Epithelial cell of proximal tubule (primary cell): ENCODE results near the gene OR1L6. TPM values are rescaled to one million over a fixed set of nuclear protein-coding genes. Genes with fewer than 3 reads are reported as not detected.
A peak's percentile ranks its signal among the peaks of the same experiment; 100 is the strongest.

Experiments
- DNase-seq: peaks from one replicate; pipeline ENCODE4 v3.0.0-alpha.2; 2011; ENCODE audit warnings: low read depth
- H3K4me3 ChIP-seq: 2 replicates; pipeline ENCODE4 v1.5.1; 2011; ENCODE audit warnings: low read depth, mild to moderate bottlenecking, low read length
- total RNA-seq: library from RNA; depleted of rRNA; stranded (reverse); fragments of >200 nt; gene quantifications from 2 replicates; pipeline ENCODE4 v1.2.3, GENCODE V29; 2015
- TF ChIP-seq, protein P1 (sequence below): conservative IDR thresholded peaks from 2 replicates; pipeline ENCODE4 v1.5.1; 2012; ENCODE audit warnings: low read depth, mild to moderate bottlenecking, low read length

Gene OR1L6
- total RNA-seq, 1 donor from 2014 or later, result not detected

DNA sequence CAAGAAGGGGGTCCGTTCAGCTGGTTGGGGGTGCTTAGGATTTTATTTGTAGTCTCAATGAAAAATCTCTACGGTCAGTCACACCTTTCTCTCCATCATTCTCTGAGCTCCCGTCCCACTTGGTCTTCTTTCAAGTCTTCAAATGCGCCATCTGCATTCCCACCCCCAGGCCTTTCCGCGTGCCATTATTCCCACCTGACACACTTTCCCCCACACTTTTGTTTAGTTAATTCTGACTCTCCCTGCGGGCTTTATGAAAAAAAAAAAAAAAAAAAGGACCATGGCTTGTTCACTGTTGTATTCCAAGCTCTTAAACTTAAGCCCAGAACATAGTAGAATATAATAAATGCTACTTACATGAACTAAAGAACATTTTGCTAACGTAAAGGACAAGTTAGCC lies 34.9 kb downstream of the OR1L6 start:
- DNase-seq, result no peak
- TF ChIP-seq, protein P1, sequence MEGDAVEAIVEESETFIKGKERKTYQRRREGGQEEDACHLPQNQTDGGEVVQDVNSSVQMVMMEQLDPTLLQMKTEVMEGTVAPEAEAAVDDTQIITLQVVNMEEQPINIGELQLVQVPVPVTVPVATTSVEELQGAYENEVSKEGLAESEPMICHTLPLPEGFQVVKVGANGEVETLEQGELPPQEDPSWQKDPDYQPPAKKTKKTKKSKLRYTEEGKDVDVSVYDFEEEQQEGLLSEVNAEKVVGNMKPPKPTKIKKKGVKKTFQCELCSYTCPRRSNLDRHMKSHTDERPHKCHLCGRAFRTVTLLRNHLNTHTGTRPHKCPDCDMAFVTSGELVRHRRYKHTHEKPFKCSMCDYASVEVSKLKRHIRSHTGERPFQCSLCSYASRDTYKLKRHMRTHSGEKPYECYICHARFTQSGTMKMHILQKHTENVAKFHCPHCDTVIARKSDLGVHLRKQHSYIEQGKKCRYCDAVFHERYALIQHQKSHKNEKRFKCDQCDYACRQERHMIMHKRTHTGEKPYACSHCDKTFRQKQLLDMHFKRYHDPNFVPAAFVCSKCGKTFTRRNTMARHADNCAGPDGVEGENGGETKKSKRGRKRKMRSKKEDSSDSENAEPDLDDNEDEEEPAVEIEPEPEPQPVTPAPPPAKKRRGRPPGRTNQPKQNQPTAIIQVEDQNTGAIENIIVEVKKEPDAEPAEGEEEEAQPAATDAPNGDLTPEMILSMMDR, result no peak
- no peak overlapping the region for H3K4me3 ChIP-seq

DNA sequence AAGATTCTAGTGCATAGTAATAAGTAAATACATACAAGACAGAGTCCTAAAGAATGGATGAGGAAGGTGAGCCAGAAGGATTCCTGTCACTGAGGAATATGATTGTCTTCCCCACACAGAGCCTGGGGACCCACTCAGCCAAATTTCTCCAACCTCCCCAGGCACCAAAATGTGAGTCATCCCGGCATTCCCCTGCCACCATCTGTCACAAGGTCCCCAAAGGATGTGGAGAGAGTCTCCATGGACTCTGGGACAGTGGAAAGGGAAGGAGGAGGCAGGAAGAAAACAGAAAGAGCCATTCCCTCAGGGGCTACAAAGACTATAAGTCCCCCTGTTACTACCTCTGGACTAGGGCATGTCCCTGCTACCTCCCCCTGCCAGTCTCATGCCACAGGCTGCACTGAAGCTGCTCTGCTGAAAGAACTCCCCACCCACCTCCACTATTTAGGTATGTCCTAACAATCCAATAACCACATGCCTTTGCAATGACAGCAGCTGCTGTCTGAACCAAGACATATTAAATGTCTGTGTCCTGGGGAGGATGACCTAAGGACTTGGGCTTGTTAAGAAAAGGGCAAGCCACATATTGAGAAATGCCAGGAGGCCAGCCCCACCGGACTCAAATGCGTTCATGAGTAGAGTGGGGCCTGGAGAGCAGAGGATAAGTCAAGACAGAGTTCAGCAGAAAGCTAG lies 36.0 kb downstream of the OR1L6 start:
- TF ChIP-seq, protein P1, result no peak
- H3K4me3 ChIP-seq, result no peak overlapping the region
- DNase-seq, result peak; percentile 16

DNA sequence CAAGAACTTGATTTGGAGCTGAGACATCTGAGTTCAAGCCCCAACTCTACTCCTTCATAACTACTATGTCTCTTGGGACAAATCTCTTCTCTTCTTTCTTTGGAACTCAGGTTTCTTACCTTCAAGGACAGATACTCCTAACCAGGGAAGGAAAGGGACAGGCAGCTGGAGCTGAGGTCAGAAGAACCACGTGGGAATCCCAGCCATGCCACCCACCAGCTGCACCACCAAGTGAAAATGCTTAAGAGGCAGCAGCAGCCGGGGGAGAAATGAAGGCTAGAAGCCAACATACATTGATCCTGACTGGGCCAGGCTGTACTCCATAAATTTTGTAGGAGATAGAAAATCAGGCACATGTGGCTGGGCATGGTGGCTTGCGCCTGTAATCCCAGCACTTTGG lies 37.1 kb downstream of the OR1L6 start:
- TF ChIP-seq, protein P1, result no peak
- H3K4me3 ChIP-seq, result no peak overlapping the region

DNA sequence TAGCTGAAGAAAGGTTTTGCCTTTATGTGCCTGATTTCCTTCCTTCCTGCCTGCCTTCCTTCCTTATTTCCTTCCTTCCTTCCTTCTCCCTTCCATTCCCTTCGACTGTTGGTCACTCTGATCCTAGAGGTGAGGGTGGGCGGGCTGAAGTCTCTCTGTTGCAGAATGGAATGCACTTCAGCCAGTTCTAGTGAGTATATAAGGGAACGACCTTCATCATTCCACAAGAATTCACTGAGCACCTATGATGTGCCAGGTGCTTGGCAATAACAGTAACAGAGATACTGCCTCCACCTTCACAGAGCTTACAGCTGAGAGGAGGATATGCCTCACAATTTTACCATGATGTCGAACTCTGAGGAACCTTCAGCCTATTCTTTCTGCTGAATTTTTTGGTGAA lies 37.9 kb downstream of the OR1L6 start:
- H3K4me3 ChIP-seq, result no peak overlapping the region
- TF ChIP-seq, protein P1, result no peak
- DNase-seq, result no peak

More for the DNA sequence above, 37.1 kb downstream of the OR1L6 start:
- no peak for DNase-seq

DNA sequence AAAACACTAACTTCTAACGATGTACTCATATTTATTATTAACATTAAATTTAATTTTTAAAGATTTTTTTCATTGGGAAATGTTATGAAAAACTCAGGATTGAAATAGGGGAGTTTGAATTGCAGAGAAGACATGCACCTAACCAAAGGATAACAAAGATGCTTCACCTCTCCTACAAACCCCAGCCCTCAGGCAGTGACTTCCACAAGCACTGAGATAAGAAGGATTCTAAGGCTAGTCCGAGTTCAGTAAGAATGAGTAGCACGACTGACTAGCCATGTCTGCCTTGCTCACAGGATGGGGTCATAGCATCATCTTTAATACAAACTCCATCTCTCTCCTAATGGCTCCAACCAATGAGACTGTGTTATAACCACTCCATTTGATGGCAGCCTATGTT lies 39.6 kb downstream of the OR1L6 start:
- TF ChIP-seq, protein P1, result no peak
- no peak overlapping the region for H3K4me3 ChIP-seq
- DNase-seq, result no peak

DNA sequence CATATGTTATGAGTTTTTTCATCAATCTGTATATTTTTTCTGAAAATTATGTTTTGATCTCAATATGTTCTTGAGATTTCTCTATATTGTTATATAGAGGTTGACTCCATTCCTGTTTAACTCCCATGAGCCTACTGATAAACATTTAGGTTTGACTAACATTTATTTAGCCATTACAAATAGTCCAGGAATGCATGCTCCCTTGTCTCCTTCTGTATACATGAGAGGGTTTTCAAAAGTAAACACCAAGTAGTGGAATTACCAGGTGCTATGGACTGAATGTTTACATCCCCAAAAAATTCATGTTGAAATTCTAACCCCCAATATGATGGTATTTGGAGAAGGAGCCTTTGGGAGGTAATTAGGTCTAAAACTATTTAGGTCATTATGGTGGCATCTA lies 43.2 kb downstream of the OR1L6 start:
- TF ChIP-seq, protein P1, result no peak
- DNase-seq, result no peak
- H3K4me3 ChIP-seq, result no peak overlapping the region

DNA sequence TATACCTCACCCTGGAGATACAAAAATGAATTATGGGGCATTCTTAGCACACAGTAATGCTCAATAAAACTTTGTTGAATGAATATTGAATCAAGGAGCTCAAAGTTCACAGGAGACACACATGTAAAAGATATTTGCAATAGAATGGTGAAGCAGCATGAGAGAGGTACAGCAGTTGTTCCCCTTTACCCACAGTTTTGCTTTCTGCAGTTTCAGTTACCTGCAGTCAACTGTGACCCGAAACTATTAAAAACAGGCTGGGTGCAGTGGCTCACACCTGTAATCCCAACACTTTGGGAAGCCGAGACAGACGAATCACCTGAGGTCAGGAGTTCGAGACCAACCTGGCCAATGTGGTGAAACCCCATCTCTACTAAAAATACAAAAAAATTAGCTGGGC lies 44.2 kb downstream of the OR1L6 start:
- DNase-seq, result no peak
- H3K4me3 ChIP-seq, result no peak overlapping the region

More for the DNA sequence above, 44.2 kb downstream of the OR1L6 start:
- TF ChIP-seq, protein P1, result no peak
